HCT116 (cell line): ENCODE measurements around the gene PDE6A.

ENCODE experiments used
- EGR1 ChIP-seq: IDR thresholded peaks from 2 replicates; pipeline ENCODE4 v1.6.1; 2012; ENCODE audit warnings: low read depth
- EZH2 ChIP-seq: fragments of 200-600 bp; sonication (generic); IDR thresholded peaks from 2 replicates; pipeline ENCODE4 v1.6.1; 2017; ENCODE audit warnings: antibody characterized with exemption, mixed run types
- POLR2AphosphoS5 ChIP-seq: IDR thresholded peaks from 2 replicates; pipeline ENCODE4 v1.6.1; 2011; ENCODE audit warnings: mild to moderate bottlenecking, low read depth, low read length, moderate library complexity
- RAD21 ChIP-seq: IDR thresholded peaks from 2 replicates; pipeline ENCODE4 v1.6.1; 2012; ENCODE audit warnings: low read depth, mild to moderate bottlenecking
- SIN3A ChIP-seq: IDR thresholded peaks from 2 replicates; pipeline ENCODE4 v1.6.1; 2012; ENCODE audit warnings: low read depth
- SRF ChIP-seq: IDR thresholded peaks from 2 replicates; pipeline ENCODE4 v1.6.1; 2012; ENCODE audit warnings: low read depth
- YY1 ChIP-seq: IDR thresholded peaks from 2 replicates; pipeline ENCODE4 v1.6.1; 2011; ENCODE audit warnings: low read length, low read depth, moderate library complexity, mild to moderate bottlenecking; ENCODE audit not compliant: insufficient replicate concordance; ENCODE audit errors: extremely low read depth
- ZNF274 ChIP-seq: fragments of 200-500 bp; sonication (Bioruptor generic); IDR thresholded peaks from 2 replicates; pipeline ENCODE4 v1.6.1; 2014; ENCODE audit warnings: mild to moderate bottlenecking, low read depth, low read length, inconsistent platforms
- TF ChIP-seq, protein P1 (sequence below), 3 experiments: fragments of 200-600 bp in 1 of 3; sonication (generic) in 1 of 3; IDR thresholded peaks in 2 of 3; conservative IDR thresholded peaks in 1 of 3; 2 replicates each; pipeline ENCODE4 v1.5.1; 2012 to 2017; ENCODE audit warnings: low read depth in 2 of 3, low read length in 2 of 3, antibody characterized with exemption in 1 of 3, borderline replicate concordance in 1 of 3, control low read depth in 1 of 3, mild to moderate bottlenecking in 1 of 3, mixed read lengths in 1 of 3, mixed run types in 1 of 3, moderate library complexity in 1 of 3; ENCODE audit not compliant: insufficient read depth in 1 of 3
- TF ChIP-seq, protein P2 (sequence below): IDR thresholded peaks from 2 replicates; pipeline ENCODE4 v1.6.1; 2012
- TF ChIP-seq, protein P3 (sequence below): IDR thresholded peaks from 2 replicates; pipeline ENCODE4 v1.6.1; 2012
- TF ChIP-seq, protein P4 (sequence below): IDR thresholded peaks from 2 replicates; pipeline ENCODE4 v1.6.1; 2012; ENCODE audit warnings: low read depth

DNA sequence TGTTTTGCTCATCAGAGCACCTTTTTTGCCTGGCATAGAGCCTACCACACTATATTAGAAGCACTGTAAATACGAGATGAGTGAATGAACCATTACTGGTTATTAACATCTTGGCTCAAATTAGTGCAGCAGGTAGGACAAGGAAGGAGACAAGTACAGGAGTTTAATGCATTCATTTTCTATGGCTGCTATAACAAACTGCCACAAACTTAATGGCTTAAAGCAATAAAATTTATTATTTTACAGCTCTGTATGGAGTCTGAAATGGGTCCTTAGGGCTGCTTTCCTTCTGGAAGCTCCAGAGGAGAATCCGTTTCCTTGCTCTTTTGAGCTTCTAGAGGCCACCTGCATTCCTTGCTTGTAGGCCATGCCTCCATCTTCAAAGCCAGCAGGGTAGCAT, 59.1 kb downstream of the PDE6A start:
- TF ChIP-seq, protein P1, sequence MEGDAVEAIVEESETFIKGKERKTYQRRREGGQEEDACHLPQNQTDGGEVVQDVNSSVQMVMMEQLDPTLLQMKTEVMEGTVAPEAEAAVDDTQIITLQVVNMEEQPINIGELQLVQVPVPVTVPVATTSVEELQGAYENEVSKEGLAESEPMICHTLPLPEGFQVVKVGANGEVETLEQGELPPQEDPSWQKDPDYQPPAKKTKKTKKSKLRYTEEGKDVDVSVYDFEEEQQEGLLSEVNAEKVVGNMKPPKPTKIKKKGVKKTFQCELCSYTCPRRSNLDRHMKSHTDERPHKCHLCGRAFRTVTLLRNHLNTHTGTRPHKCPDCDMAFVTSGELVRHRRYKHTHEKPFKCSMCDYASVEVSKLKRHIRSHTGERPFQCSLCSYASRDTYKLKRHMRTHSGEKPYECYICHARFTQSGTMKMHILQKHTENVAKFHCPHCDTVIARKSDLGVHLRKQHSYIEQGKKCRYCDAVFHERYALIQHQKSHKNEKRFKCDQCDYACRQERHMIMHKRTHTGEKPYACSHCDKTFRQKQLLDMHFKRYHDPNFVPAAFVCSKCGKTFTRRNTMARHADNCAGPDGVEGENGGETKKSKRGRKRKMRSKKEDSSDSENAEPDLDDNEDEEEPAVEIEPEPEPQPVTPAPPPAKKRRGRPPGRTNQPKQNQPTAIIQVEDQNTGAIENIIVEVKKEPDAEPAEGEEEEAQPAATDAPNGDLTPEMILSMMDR (IDR thresholded peaks at IDR 0.05 in 2 of 3, conservative IDR thresholded peaks at IDR 0.05 in 1 of 3; ENCODE audit: borderline replicate concordance in 1 of 3, insufficient read depth in 1 of 3, low read depth in 2 of 3, low read length in 2 of 3) = no peak
- TF ChIP-seq RAD21 = no peak
- TF ChIP-seq, protein P2, sequence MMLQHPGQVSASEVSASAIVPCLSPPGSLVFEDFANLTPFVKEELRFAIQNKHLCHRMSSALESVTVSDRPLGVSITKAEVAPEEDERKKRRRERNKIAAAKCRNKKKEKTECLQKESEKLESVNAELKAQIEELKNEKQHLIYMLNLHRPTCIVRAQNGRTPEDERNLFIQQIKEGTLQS = no peak
- no peak for TF ChIP-seq EZH2
- no peak for TF ChIP-seq POLR2AphosphoS5
- no peak for TF ChIP-seq EGR1
- TF ChIP-seq YY1 = no peak
- TF ChIP-seq ZNF274 = no peak
- no peak for TF ChIP-seq SIN3A
- TF ChIP-seq, protein P3, sequence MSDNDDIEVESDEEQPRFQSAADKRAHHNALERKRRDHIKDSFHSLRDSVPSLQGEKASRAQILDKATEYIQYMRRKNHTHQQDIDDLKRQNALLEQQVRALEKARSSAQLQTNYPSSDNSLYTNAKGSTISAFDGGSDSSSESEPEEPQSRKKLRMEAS = no peak
- TF ChIP-seq, protein P4, sequence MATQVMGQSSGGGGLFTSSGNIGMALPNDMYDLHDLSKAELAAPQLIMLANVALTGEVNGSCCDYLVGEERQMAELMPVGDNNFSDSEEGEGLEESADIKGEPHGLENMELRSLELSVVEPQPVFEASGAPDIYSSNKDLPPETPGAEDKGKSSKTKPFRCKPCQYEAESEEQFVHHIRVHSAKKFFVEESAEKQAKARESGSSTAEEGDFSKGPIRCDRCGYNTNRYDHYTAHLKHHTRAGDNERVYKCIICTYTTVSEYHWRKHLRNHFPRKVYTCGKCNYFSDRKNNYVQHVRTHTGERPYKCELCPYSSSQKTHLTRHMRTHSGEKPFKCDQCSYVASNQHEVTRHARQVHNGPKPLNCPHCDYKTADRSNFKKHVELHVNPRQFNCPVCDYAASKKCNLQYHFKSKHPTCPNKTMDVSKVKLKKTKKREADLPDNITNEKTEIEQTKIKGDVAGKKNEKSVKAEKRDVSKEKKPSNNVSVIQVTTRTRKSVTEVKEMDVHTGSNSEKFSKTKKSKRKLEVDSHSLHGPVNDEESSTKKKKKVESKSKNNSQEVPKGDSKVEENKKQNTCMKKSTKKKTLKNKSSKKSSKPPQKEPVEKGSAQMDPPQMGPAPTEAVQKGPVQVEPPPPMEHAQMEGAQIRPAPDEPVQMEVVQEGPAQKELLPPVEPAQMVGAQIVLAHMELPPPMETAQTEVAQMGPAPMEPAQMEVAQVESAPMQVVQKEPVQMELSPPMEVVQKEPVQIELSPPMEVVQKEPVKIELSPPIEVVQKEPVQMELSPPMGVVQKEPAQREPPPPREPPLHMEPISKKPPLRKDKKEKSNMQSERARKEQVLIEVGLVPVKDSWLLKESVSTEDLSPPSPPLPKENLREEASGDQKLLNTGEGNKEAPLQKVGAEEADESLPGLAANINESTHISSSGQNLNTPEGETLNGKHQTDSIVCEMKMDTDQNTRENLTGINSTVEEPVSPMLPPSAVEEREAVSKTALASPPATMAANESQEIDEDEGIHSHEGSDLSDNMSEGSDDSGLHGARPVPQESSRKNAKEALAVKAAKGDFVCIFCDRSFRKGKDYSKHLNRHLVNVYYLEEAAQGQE = no peak
- TF ChIP-seq SRF = no peak
